Stimulated activated CD8-positive, alpha-beta memory T cell treated with anti-CD3 and anti-CD28 coated beads, Interleukin-15, amount 100 ng/mL, for 4 hours (primary cell): ENCODE data around the gene CCDC136.

Experiments
- DNase-seq, 2 donors: peaks; one replicate each; pipeline ENCODE4 v3.0.0-alpha.2; 2020; ENCODE audit warnings: low read depth in 2 of 2

The CCDC136 gene

GRCh38 chr7:128791121-128791971 is at the start of gene CCDC136:
Gene CCDC136 (plus strand): TSS chr7:128791968. CDS start chr7:128792412, 444 bp downstream.
- DNase-seq: peak; percentile 50 to 62

GRCh38 chr7:128742206-128742605 is 49.6 kb upstream of the CCDC136 start:
- no peak for DNase-seq

GRCh38 chr7:128743112-128743772 is 48.5 kb upstream of the CCDC136 start:
- no peak for DNase-seq

GRCh38 chr7:128744366-128744905 is 47.3 kb upstream of the CCDC136 start:
- DNase-seq: no peak

GRCh38 chr7:128745706-128746105 is 46.1 kb upstream of the CCDC136 start:
- DNase-seq: no peak

GRCh38 chr7:128747327-128748079 is 44.3 kb upstream of the CCDC136 start:
- DNase-seq: no peak

GRCh38 chr7:128752251-128752650 is 39.5 kb upstream of the CCDC136 start:
- no peak for DNase-seq

- no peak for DNase-seq
Observed at GRCh38 chr7:128755075-128755818, 36.5 kb upstream of the CCDC136 start.

- DNase-seq: no peak
Observed at GRCh38 chr7:128755819-128756476, 35.8 kb upstream of the CCDC136 start.

- no peak for DNase-seq
Observed at GRCh38 chr7:128757203-128757602, 34.6 kb upstream of the CCDC136 start.

GRCh38 chr7:128758553-128758952 is 33.2 kb upstream of the CCDC136 start:
- no peak for DNase-seq

GRCh38 chr7:128759242-128759641 is 32.5 kb upstream of the CCDC136 start:
- DNase-seq: no peak

GRCh38 chr7:128763541-128763940 is 28.2 kb upstream of the CCDC136 start:
- DNase-seq: no peak

- DNase-seq: no peak
Observed at GRCh38 chr7:128767475-128768110, 24.2 kb upstream of the CCDC136 start.

GRCh38 chr7:128770233-128770632 is 21.5 kb upstream of the CCDC136 start:
- DNase-seq: no peak

- no peak for DNase-seq
Observed at GRCh38 chr7:128773604-128774003, 18.2 kb upstream of the CCDC136 start.

- DNase-seq: no peak
Observed at GRCh38 chr7:128774029-128774689, 17.6 kb upstream of the CCDC136 start.

GRCh38 chr7:128774921-128775320 is 16.8 kb upstream of the CCDC136 start:
- no peak for DNase-seq

GRCh38 chr7:128775744-128776474 is 15.9 kb upstream of the CCDC136 start, which contains the start of gene OPN1SW:
Gene OPN1SW (minus strand): TSS chr7:128775794. CDS start chr7:128775781, 13 bp downstream.
- DNase-seq: no peak
